Measurements from ENCODE around the gene PHF13.

GRCh38 chr1:6603238-6603914, 10.2 kb upstream of the PHF13 start:
- TF ChIP-seq EZH2phosphoT487 (IDR thresholded peaks at IDR 0.05; ENCODE audit: insufficient read depth, low read depth): no peak
- TF ChIP-seq EZH2 (IDR thresholded peaks at IDR 0.05; ENCODE audit: insufficient read depth, poor library complexity, severe bottlenecking): no peak
